Endometrial microvascular endothelial cells (primary cell): ENCODE results near the gene GPR61. TPM values are rescaled to one million over a fixed set of nuclear protein-coding genes. Genes with fewer than 3 reads are reported as not detected.

Experiments
- in situ Hi-C: cut with HindIII; loops from 2 replicates; pipeline ENCODE4 v1.10.0; 2017; ENCODE audit warnings: low sequenced_read_pairs, low pct_unique_long_range_greater_than_20kb; ENCODE audit errors: inconsistent ontology term
- total RNA-seq: library from RNA; depleted of rRNA; stranded (reverse); fragments of >200 nt; gene quantifications from one replicate; pipeline ENCODE4 v1.2.3, GENCODE V29; 2015; ENCODE audit errors: inconsistent ontology term

Gene GPR61
- not detected for total RNA-seq

- in situ Hi-C loops = no loop called here
Observed at GRCh38 chr1:109539676-109540075, at the start of gene GPR61. TSS of gene GPR61 (plus strand) at chr1:109539872. CDS start at chr1:109543023, 3,151 bp downstream.

- in situ Hi-C loops = no loop called here
Observed at GRCh38 chr1:109490029-109490933, 49.4 kb upstream of the GPR61 start.

- in situ Hi-C loops = no loop called here
Observed at GRCh38 chr1:109490934-109491302, 48.8 kb upstream of the GPR61 start.

GRCh38 chr1:109491372-109491771 lies 48.3 kb upstream of the GPR61 start:
- in situ Hi-C loops = no loop called here

- in situ Hi-C loops = no loop called here
Observed at GRCh38 chr1:109492779-109493178, 46.9 kb upstream of the GPR61 start.

- in situ Hi-C loops = no loop called here
Observed at GRCh38 chr1:109493227-109493626, 46.4 kb upstream of the GPR61 start.

GRCh38 chr1:109493805-109494539 lies 45.7 kb upstream of the GPR61 start, which contains the start of gene CYB561D1:
TSS of gene CYB561D1 (plus strand) at chr1:109494094. CDS start at chr1:109494140, 46 bp downstream.
- in situ Hi-C loops = no loop called here

- in situ Hi-C loops = no loop called here
Observed at GRCh38 chr1:109495738-109496137, 43.9 kb upstream of the GPR61 start.

GRCh38 chr1:109497449-109498160 lies 42.1 kb upstream of the GPR61 start:
- in situ Hi-C loops = no loop called here

GRCh38 chr1:109498161-109498801 lies 41.4 kb upstream of the GPR61 start:
- in situ Hi-C loops = no loop called here

- in situ Hi-C loops = no loop called here
Observed at GRCh38 chr1:109499081-109499480, 40.6 kb upstream of the GPR61 start.

GRCh38 chr1:109499661-109500536 lies 39.8 kb upstream of the GPR61 start:
- in situ Hi-C loops = no loop called here

GRCh38 chr1:109500941-109501381 lies 38.7 kb upstream of the GPR61 start:
- in situ Hi-C loops = no loop called here

- in situ Hi-C loops = no loop called here
Observed at GRCh38 chr1:109501644-109502363, 37.9 kb upstream of the GPR61 start.

- in situ Hi-C loops = no loop called here
Observed at GRCh38 chr1:109502364-109502851, 37.3 kb upstream of the GPR61 start.

- in situ Hi-C loops = no loop called here
Observed at GRCh38 chr1:109503935-109504334, 35.7 kb upstream of the GPR61 start.

GRCh38 chr1:109504974-109505373 lies 34.7 kb upstream of the GPR61 start:
- in situ Hi-C loops = no loop called here
